Right lobe of liver (tissue), 6 donors: ENCODE results near the gene HSPH1. TPM values are rescaled to one million over a fixed set of nuclear protein-coding genes. Genes with fewer than 3 reads are reported as not detected.

Source experiments
- ATAC-seq, 4 donors: fragments of 200-7000 bp; cut with Tn5 transposase; one replicate each; pipeline ENCODE4 v1.9.1; 2020; ENCODE audit warnings: mild to moderate bottlenecking in 4 of 4, moderate library complexity in 4 of 4
- DNase-seq, 3 donors: peaks; one replicate each; pipeline ENCODE4 v3.0.0-alpha.2; 2020
- H3K27ac ChIP-seq, 3 donors: fragments of 200-600 bp; one replicate each; pipeline ENCODE4 v1.8.0; 2022
- H3K27me3 ChIP-seq, 2 donors: fragments of 200-600 bp; one replicate each; pipeline ENCODE4 v1.8.0; 2022
- H3K36me3 ChIP-seq, 4 donors: fragments of 200-600 bp; sonication (generic) in 1 of 4; one replicate each; pipeline versions ENCODE4 v1.5.1 to v1.8.0; 2017 to 2022; ENCODE audit warnings: control low read depth in 1 of 4
- H3K4me1 ChIP-seq, 4 donors: fragments of 200-600 bp; sonication (generic) in 1 of 4; one replicate each; pipeline versions ENCODE4 v1.5.1 to v1.8.0; 2017 to 2022; ENCODE audit warnings: control low read depth in 1 of 4
- H3K4me3 ChIP-seq, 3 donors: fragments of 200-600 bp; one replicate each; pipeline ENCODE4 v1.8.0; 2022
- H3K9me3 ChIP-seq, 4 donors: fragments of 200-600 bp; sonication (generic) in 1 of 4; one replicate each; pipeline versions ENCODE4 v1.5.1 to v1.8.0; 2017 to 2022; ENCODE audit warnings: control low read depth in 1 of 4
- POLR2A ChIP-seq: fragments of 450-650 bp; IDR thresholded peaks from one replicate; pipeline ENCODE4 v1.6.1; 2017; ENCODE audit warnings: antibody characterized with exemption, mild to moderate bottlenecking
- WGBS: methylation state at CpG from one replicate; pipeline ENCODE4 v1.1.6; 2018; ENCODE audit warnings: low coverage, low lambda C conversion rate; ENCODE audit not compliant: insufficient coverage; ENCODE audit errors: missing lambda C conversion rate; 5-methylcytosine and 5-hydroxymethylcytosine counted together
- intact Hi-C, 2 donors: fragments of 100-400 bp; cut with DNase I; formaldehyde crosslinking; loops; one replicate each; pipeline versions ENCODE4 v1.11.2 to v1.14.1; 2022
- total RNA-seq, 6 experiments: library from RNA; depleted of rRNA in 2 of 6; stranded (reverse); fragments of >200 nt in 2 of 6; fragmentation: NEBNext Ultra II Directional in 3 of 6; extraction: Animal tissue kit (Norgen Biotek cat#: 25700) in 3 of 6; gene quantifications; one replicate each; pipeline versions ENCODE4 v1.1.0 to v1.2.4, GENCODE V29; 2016 to 2023
- TF ChIP-seq, protein P1 (sequence below), 4 donors: fragments of 200-600 bp in 3 of 4; fragments of 450-650 bp in 1 of 4; IDR thresholded peaks; one replicate each; pipeline versions ENCODE4 v1.5.1 to v1.8.0; 2016 to 2022; ENCODE audit warnings: antibody characterized with exemption in 4 of 4, mild to moderate bottlenecking in 2 of 4
- donor health status: DM: no; HTN: yes; CAD: no.
- donor health status: DM: no; HTN: no; CAD: no.
- donor health status: DM: no; HTN: no; CAD: no.
- donor health status: DM: no; HTN: yes; CAD: no.
- donor health status: DM: no; HTN: yes; CAD: no.

Gene HSPH1
- total RNA-seq, 6 experiments from 2014 or later, result 19.6 to 60.8 (median 31.0) TPM

GRCh38 chr13:31151837-31152236, 9.9 kb downstream of the HSPH1 start:
- no peaks in the 10 kb centered on the region for H3K27me3 ChIP-seq
- H3K36me3 ChIP-seq, result peaks cover 0 to 98% (median 37%) of the 10 kb centered on the region in 4 donors
- H3K9me3 ChIP-seq, result no peaks in the 10 kb centered on the region
- no peak for ATAC-seq
- DNase-seq, result no peak
- no peak overlapping the region for H3K4me3 ChIP-seq
- no peak overlapping the region for H3K27ac ChIP-seq
- TF ChIP-seq, protein P1, sequence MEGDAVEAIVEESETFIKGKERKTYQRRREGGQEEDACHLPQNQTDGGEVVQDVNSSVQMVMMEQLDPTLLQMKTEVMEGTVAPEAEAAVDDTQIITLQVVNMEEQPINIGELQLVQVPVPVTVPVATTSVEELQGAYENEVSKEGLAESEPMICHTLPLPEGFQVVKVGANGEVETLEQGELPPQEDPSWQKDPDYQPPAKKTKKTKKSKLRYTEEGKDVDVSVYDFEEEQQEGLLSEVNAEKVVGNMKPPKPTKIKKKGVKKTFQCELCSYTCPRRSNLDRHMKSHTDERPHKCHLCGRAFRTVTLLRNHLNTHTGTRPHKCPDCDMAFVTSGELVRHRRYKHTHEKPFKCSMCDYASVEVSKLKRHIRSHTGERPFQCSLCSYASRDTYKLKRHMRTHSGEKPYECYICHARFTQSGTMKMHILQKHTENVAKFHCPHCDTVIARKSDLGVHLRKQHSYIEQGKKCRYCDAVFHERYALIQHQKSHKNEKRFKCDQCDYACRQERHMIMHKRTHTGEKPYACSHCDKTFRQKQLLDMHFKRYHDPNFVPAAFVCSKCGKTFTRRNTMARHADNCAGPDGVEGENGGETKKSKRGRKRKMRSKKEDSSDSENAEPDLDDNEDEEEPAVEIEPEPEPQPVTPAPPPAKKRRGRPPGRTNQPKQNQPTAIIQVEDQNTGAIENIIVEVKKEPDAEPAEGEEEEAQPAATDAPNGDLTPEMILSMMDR (IDR thresholded peaks at IDR 0.05), result no peak
- WGBS, result 82% methylated on average over 3 of the region's 3 CpGs
- H3K4me1 ChIP-seq, result no peaks in the 10 kb centered on the region
- intact Hi-C loops, result no loop called here

- TF ChIP-seq, protein P1 (IDR thresholded peaks at IDR 0.05), result no peak
- TF ChIP-seq POLR2A, result no peak
- DNase-seq, result no peak
- Histone ChIP-seq H3K4me1 (no peaks in the 10 kb centered on the region), H3K27ac (no peak overlapping the region), H3K9me3 (no peaks in the 10 kb centered on the region), H3K4me3 (no peak overlapping the region), H3K27me3 (no peaks in the 10 kb centered on the region), H3K36me3 (peaks cover 0 to 98% (median 39%) of the 10 kb centered on the region in 4 donors)
- intact Hi-C loops, result no loop called here
- ATAC-seq, result no peak
- 94% methylated on average over 4 of the region's 4 CpGs for WGBS
These were observed 11.3 kb downstream of the HSPH1 start for GRCh38 chr13:31150315-31150985.

DNA sequence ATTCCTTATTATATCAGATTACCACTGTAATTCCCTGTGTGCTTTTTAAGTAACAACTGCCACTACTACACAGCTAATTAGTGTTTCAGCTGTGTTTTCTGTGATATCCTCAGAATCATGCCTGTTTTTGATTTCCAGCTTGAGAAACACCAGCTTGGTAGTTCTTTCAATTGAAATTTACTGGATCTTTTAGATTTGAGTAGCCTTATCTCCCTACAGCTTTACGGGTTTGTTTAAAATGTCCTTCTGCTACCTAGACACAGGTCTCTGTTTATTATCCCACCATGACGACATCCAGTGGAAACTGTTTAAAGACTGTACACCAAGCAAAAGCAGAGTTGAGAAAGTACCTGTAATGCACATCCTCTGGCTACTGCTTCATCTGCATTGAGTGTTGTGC, 12.1 kb downstream of the HSPH1 start:
- Histone ChIP-seq H3K4me3 (no peak overlapping the region), H3K27me3 (no peaks in the 10 kb centered on the region), H3K9me3 (no peaks in the 10 kb centered on the region), H3K36me3 (peaks cover 0 to 98% (median 38%) of the 10 kb centered on the region in 4 donors), H3K27ac (no peak overlapping the region), H3K4me1 (no peaks in the 10 kb centered on the region)
- no peak for TF ChIP-seq POLR2A
- TF ChIP-seq, protein P1 (IDR thresholded peaks at IDR 0.05), result no peak
- 95% methylated on average over 2 of the region's 2 CpGs for WGBS
- DNase-seq, result no peak
- ATAC-seq, result no peak
- intact Hi-C loops, result no loop called here

DNA sequence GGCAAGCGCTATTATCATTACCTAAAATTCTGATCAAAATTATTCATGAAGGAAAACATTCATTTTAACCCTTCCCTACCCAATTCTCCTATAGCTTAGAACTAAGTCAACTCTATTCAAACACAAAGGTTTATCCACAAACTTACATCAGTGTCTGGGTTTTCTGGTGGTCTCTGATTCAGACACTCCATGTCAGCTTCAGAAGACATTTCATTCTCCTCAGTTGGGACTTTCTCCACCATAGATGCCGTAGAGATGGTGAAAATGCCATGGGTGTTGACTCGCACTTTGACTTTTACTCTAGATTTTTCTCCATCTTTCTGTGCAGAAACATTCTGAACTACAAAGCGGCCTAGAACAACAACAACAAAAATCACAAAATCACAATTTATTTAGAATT, 16.3 kb downstream of the HSPH1 start:
- Histone ChIP-seq H3K36me3 (peaks cover 0 to 94% (median 37%) of the 10 kb centered on the region in 4 donors), H3K27me3 (no peaks in the 10 kb centered on the region), H3K4me3 (no peak overlapping the region), H3K9me3 (no peaks in the 10 kb centered on the region), H3K4me1 (no peaks in the 10 kb centered on the region), H3K27ac (no peak overlapping the region)
- TF ChIP-seq POLR2A, result no peak
- TF ChIP-seq, protein P1 (IDR thresholded peaks at IDR 0.05), result no peak
- ATAC-seq, result no peak
- 87% methylated on average over 4 of the region's 4 CpGs for WGBS
- intact Hi-C loops, result no loop called here
- DNase-seq, result no peak
